ENCODE results near the gene FXYD5. TPM values are rescaled to one million over a fixed set of nuclear protein-coding genes. Genes with fewer than 3 reads are reported as not detected.

FXYD5 gene
- total and polyA plus RNA-seq, 9 of the 15 experiments (the other 6 are each of a cell fraction or from before 2014, with no cell fraction given): 104 to 537 (median 174) TPM

DNA sequence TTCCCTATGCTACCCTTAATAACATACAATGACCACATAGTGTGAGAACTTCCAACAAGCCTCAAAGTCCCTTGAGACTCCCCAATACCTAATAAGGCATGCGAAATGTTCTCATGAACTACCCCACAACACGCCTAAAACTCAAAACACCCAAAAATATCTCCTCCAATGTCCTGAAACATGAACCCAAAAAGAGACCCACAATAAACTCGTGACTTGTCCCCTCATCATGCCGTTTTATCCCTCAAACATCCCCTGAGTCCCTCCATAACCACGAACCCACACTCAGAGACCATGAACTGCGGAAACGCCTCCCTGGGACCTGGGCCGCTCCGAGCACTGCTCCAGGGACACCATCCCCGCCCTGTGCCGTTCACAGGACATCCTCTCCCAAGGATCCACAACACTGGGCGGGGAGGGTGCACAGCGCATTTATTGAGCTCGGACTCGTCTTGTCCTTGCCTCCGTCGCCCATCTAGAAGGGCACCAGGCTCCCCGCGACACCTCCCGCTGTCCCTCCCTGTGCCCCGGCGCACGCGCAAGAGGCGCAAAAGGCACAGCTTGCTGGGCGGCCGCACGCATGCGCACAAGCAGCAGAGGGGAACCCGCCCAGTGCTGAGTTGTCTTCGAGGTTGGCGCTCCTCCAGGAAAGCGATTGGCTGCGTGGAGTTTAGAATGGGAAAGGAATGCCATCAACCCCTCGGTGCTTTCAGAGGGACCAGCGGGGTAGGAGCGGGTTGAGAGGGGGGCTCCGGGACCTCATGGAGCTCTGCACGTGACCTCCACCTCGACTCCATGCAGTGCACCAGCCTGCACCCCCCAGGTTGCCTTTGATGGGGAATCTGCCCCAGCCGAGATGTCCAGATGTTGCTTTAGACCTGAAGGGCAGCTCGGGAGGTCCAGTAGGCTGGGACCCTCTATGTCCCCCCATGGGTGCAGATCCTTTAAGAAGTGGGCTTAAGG, 30.2 kb upstream of the FXYD5 start (continued):
- TF ChIP-seq, protein P1, sequence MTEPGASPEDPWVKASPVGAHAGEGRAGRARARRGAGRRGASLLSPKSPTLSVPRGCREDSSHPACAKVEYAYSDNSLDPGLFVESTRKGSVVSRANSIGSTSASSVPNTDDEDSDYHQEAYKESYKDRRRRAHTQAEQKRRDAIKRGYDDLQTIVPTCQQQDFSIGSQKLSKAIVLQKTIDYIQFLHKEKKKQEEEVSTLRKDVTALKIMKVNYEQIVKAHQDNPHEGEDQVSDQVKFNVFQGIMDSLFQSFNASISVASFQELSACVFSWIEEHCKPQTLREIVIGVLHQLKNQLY (CRISPR knock-in tag; conservative IDR thresholded peaks at IDR 0.05): no peak
- TF ChIP-seq SREBF1 (IDR thresholded peaks at IDR 0.05; ENCODE audit: borderline replicate concordance, low read depth, low read length): no peak
- no peak for TF ChIP-seq BACH1 (tag; IDR thresholded peaks at IDR 0.05)
- TF ChIP-seq, protein P2, sequence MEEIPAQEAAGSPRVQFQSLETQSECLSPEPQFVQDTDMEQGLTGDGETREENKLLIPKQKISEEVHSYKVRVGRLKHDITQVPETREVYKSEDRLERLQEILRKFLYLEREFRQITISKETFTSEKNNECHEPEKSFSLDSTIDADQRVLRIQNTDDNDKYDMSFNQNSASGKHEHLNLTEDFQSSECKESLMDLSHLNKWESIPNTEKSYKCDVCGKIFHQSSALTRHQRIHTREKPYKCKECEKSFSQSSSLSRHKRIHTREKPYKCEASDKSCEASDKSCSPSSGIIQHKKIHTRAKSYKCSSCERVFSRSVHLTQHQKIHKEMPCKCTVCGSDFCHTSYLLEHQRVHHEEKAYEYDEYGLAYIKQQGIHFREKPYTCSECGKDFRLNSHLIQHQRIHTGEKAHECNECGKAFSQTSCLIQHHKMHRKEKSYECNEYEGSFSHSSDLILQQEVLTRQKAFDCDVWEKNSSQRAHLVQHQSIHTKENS (CRISPR knock-in tag; IDR thresholded peaks at IDR 0.05): no peak
- no peak for TF ChIP-seq CEBPB (tag; IDR thresholded peaks at IDR 0.05)
- TF ChIP-seq ZNF384 (IDR thresholded peaks at IDR 0.05; ENCODE audit: low read depth, low read length): no peak
- no peak for TF ChIP-seq ZBTB26 (CRISPR knock-in tag; IDR thresholded peaks at IDR 0.05)
- no peak for TF ChIP-seq RBM34 (IDR thresholded peaks at IDR 0.05; ENCODE audit: borderline replicate concordance, insufficient read depth, low read length)
- TF ChIP-seq, protein P3, sequence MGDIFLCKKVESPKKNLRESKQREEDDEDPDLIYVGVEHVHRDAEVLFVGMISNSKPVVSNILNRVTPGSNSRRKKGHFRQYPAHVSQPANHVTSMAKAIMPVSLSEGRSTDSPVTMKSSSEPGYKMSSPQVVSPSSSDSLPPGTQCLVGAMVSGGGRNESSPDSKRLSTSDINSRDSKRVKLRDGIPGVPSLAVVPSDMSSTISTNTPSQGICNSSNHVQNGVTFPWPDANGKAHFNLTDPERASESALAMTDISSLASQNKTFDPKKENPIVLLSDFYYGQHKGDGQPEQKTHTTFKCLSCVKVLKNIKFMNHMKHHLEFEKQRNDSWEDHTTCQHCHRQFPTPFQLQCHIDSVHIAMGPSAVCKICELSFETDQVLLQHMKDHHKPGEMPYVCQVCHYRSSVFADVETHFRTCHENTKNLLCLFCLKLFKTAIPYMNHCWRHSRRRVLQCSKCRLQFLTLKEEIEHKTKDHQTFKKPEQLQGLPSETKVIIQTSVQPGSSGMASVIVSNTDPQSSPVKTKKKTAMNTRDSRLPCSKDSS (IDR thresholded peaks at IDR 0.05; ENCODE audit: low read depth, partially characterized antibody): no peak
- TF ChIP-seq RAD51 (IDR thresholded peaks at IDR 0.05; ENCODE audit: borderline replicate concordance, low read depth): 0 out of 2 replicates have a peak, but pooled peaks have one; percentile 33
- no peak for TF ChIP-seq FOS (IDR thresholded peaks at IDR 0.05; ENCODE audit: extremely low read depth, insufficient read length)
- TF ChIP-seq NFXL1 (CRISPR knock-in tag; IDR thresholded peaks at IDR 0.05): no peak
- TF ChIP-seq PRPF4 (IDR thresholded peaks at IDR 0.05; ENCODE audit: insufficient read depth, low read depth, low read length, poor library complexity, severe bottlenecking): no peak
- peak; percentile 79 for TF ChIP-seq BHLHE40 (IDR thresholded peaks at IDR 0.05; ENCODE audit: low read length)
- TF ChIP-seq, protein P4, sequence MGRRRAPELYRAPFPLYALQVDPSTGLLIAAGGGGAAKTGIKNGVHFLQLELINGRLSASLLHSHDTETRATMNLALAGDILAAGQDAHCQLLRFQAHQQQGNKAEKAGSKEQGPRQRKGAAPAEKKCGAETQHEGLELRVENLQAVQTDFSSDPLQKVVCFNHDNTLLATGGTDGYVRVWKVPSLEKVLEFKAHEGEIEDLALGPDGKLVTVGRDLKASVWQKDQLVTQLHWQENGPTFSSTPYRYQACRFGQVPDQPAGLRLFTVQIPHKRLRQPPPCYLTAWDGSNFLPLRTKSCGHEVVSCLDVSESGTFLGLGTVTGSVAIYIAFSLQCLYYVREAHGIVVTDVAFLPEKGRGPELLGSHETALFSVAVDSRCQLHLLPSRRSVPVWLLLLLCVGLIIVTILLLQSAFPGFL (CRISPR knock-in tag; IDR thresholded peaks at IDR 0.05): no peak
- no peak for TF ChIP-seq KDM5B (IDR thresholded peaks at IDR 0.05; ENCODE audit: insufficient replicate concordance, low read depth, low read length)
- TF ChIP-seq ZNF764 (CRISPR knock-in tag; IDR thresholded peaks at IDR 0.05; ENCODE audit: low read depth): no peak
- no peak for TF ChIP-seq MECOM (CRISPR knock-in tag; IDR thresholded peaks at IDR 0.05)
